Right cardiac atrium (tissue), 5 donors: ENCODE results near the gene PRKCZ. TPM values are rescaled to one million over a fixed set of nuclear protein-coding genes. Genes with fewer than 3 reads are reported as not detected.
"Not testable (repeated sequence)": the region's sequence is repeated elsewhere in the genome, so short reads cannot be mapped to it uniquely, and the experiment has no call there.

Experiments
- ATAC-seq, 2 donors: fragments of 200-7000 bp; cut with Tn5 transposase; one replicate each; pipeline versions ENCODE4 v1.8.0 to v1.9.1; 2020; ENCODE audit warnings: moderate library complexity in 2 of 2, mild to moderate bottlenecking in 1 of 2
- DNase-seq, 3 donors: peaks; one replicate each; pipeline ENCODE4 v3.0.0-alpha.2; 2020
- H3K27ac ChIP-seq: one replicate; pipeline ENCODE4 v1.5.1; 2013; ENCODE audit warnings: mild to moderate bottlenecking, low read length, control low read depth, moderate library complexity
- H3K27me3 ChIP-seq: one replicate; pipeline ENCODE4 v1.6.1; 2013; ENCODE audit not compliant: control insufficient read depth, insufficient read depth
- H3K4me1 ChIP-seq: one replicate; pipeline ENCODE4 v1.6.1; 2013; ENCODE audit warnings: low read length; ENCODE audit not compliant: control insufficient read depth, insufficient read depth
- H3K4me3 ChIP-seq: one replicate; pipeline ENCODE4 v1.5.1; 2013; ENCODE audit warnings: low read length, control low read depth
- H3K9me3 ChIP-seq: one replicate; pipeline ENCODE4 v1.6.1; 2013; ENCODE audit warnings: low read length; ENCODE audit not compliant: control insufficient read depth
- WGBS: extraction: QIAGEN DNeasy Blood & Tissue Kit; methylation state at CpG from one replicate; pipeline ENCODE4 v1.1.7; 2013; 5-methylcytosine and 5-hydroxymethylcytosine counted together
- intact Hi-C, 4 donors: fragments of 100-400 bp; cut with DNase I; formaldehyde crosslinking; loops; one replicate each; pipeline versions ENCODE4 v1.11.0 to v1.14.0; 2022 to 2023
- polyA plus RNA-seq: library from polyadenylated mRNA; stranded (reverse); fragments of 200-250 nt; gene quantifications from one replicate; pipeline ENCODE4 v1.2.3, GENCODE V29; 2013
- total RNA-seq, 4 donors: library from RNA; stranded (reverse); fragmentation: NEBNext Ultra II Directional; extraction: Animal tissue kit (Norgen Biotek cat#: 25700); gene quantifications; one replicate each; pipeline ENCODE4 v1.2.1, GENCODE V29; 2021
- donor health status: healthy with polysubstance abuse.
- donor health status: DM: no; HTN: yes; CAD: no.
- donor health status: DM: no; HTN: no; CAD: no.
- donor health status: DM: no; HTN: yes; CAD: no; lungs with severe emphysema.
- donor health status: DM: yes; HTN: yes; CAD: no.

The PRKCZ gene
- total and polyA plus RNA-seq, 5 donors, result 15.1 to 28.1 (median 21.6) TPM

GRCh38 chr1:2091611-2092604 lies 41.7 kb downstream of the PRKCZ start:
- Histone ChIP-seq H3K4me3 (no peak overlapping the region), H3K4me1 (no peaks in the 10 kb centered on the region), H3K27me3 (no peaks in the 10 kb centered on the region), H3K27ac (no peak overlapping the region), H3K9me3 (no peaks in the 10 kb centered on the region)
- DNase-seq (peak; percentile 33 to 80 (median 75)), ATAC-seq (peak in 1 of 2 donors; percentile 38)
- intact Hi-C loops, result loop anchor here in 1 of 4 donors (5.0 kb wide), 1 partner anchor 80 kb away; no protein-coding TSS in a partner anchor
- WGBS, result 65% methylated on average over 48 of the region's 48 CpGs

- Histone ChIP-seq H3K4me1 (no peaks in the 10 kb centered on the region), H3K27ac (no peak overlapping the region), H3K4me3 (no peak overlapping the region), H3K27me3 (no peaks in the 10 kb centered on the region), H3K9me3 (no peaks in the 10 kb centered on the region)
- WGBS, result 92% methylated on average over 14 of the region's 14 CpGs
- ATAC-seq (peak in 1 of 2 donors; percentile 5), DNase-seq (peak in 1 of 3 donors; percentile 14)
- intact Hi-C loops, result loop anchor here in 1 of 4 donors (5.0 kb wide), 1 partner anchor 79 kb away; no protein-coding TSS in a partner anchor
Measured at GRCh38 chr1:2093055-2093454, 42.8 kb downstream of the PRKCZ start.

GRCh38 chr1:2093636-2094035 lies 43.4 kb downstream of the PRKCZ start:
- no peaks in the 10 kb centered on the region for H3K9me3 ChIP-seq
- intact Hi-C loops, result loop anchor here in 1 of 4 donors (5.0 kb wide), 1 partner anchor 79 kb away; no protein-coding TSS in a partner anchor
- ATAC-seq, result peak in 1 of 2 donors; percentile 5
- H3K27ac ChIP-seq, result no peak overlapping the region
- DNase-seq, result peak in 1 of 3 donors; percentile 40
- H3K4me3 ChIP-seq, result no peak overlapping the region
- no peaks in the 10 kb centered on the region for H3K27me3 ChIP-seq
- 88% methylated on average over 26 of the region's 26 CpGs for WGBS
- H3K4me1 ChIP-seq, result no peaks in the 10 kb centered on the region

- not testable (repeated sequence) for H3K4me3 ChIP-seq, H3K27ac ChIP-seq, H3K4me1 ChIP-seq, H3K27me3 ChIP-seq, H3K9me3 ChIP-seq
- ATAC-seq, result peak; percentile 34 to 47
- peak in 1 of 3 donors; percentile 49 for DNase-seq
- WGBS, result 84% methylated on average over 56 of the region's 60 CpGs
- intact Hi-C loops, result loop anchor here in 1 of 4 donors (5.0 kb wide), 1 partner anchor 78 kb away; no protein-coding TSS in a partner anchor
Measured at GRCh38 chr1:2094269-2095158, 44.3 kb downstream of the PRKCZ start.

GRCh38 chr1:2095394-2095793 lies 45.2 kb downstream of the PRKCZ start:
- intact Hi-C loops, result no loop called here
- 86% methylated on average over 17 of the region's 17 CpGs for WGBS
- no peaks in the 10 kb centered on the region for H3K4me1 ChIP-seq
- no peaks in the 10 kb centered on the region for H3K9me3 ChIP-seq
- no peak for ATAC-seq
- DNase-seq, result no peak
- no peak overlapping the region for H3K27ac ChIP-seq
- H3K4me3 ChIP-seq, result no peak overlapping the region
- no peaks in the 10 kb centered on the region for H3K27me3 ChIP-seq

- intact Hi-C loops, result no loop called here
- Histone ChIP-seq H3K27me3 (no peaks in the 10 kb centered on the region), H3K9me3 (no peaks in the 10 kb centered on the region), H3K27ac (no peak overlapping the region), H3K4me1 (no peaks in the 10 kb centered on the region), H3K4me3 (no peak overlapping the region)
- ATAC-seq (no peak), DNase-seq (peak in 1 of 3 donors; percentile 12)
- 94% methylated on average over 34 of the region's 34 CpGs for WGBS
Measured at GRCh38 chr1:2095981-2096736, 45.9 kb downstream of the PRKCZ start.

- H3K27me3 ChIP-seq, result no peaks in the 10 kb centered on the region
- intact Hi-C loops, result no loop called here
- no peaks in the 10 kb centered on the region for H3K4me1 ChIP-seq
- H3K9me3 ChIP-seq, result no peaks in the 10 kb centered on the region
- ATAC-seq, result no peak
- no peak overlapping the region for H3K27ac ChIP-seq
- WGBS, result 97% methylated on average over 26 of the region's 26 CpGs
- no peak overlapping the region for H3K4me3 ChIP-seq
- peak in 1 of 3 donors; percentile 40 for DNase-seq
Measured at GRCh38 chr1:2097386-2098300, 47.4 kb downstream of the PRKCZ start.

- H3K4me1 ChIP-seq, result no peaks in the 10 kb centered on the region
- intact Hi-C loops, result no loop called here
- H3K9me3 ChIP-seq, result no peaks in the 10 kb centered on the region
- no peak for ATAC-seq
- no peak overlapping the region for H3K27ac ChIP-seq
- 89% methylated on average over 11 of the region's 11 CpGs for WGBS
- no peaks in the 10 kb centered on the region for H3K27me3 ChIP-seq
- H3K4me3 ChIP-seq, result no peak overlapping the region
- peak in 1 of 3 donors; percentile 18 for DNase-seq
Measured at GRCh38 chr1:2098301-2098698, 48.1 kb downstream of the PRKCZ start.

- no peak overlapping the region for H3K27ac ChIP-seq
- peak in 1 of 3 donors; percentile 19 for DNase-seq
- no peaks in the 10 kb centered on the region for H3K9me3 ChIP-seq
- no peak overlapping the region for H3K4me3 ChIP-seq
- H3K4me1 ChIP-seq, result no peaks in the 10 kb centered on the region
- no peaks in the 10 kb centered on the region for H3K27me3 ChIP-seq
- intact Hi-C loops, result no loop called here
- WGBS, result 83% methylated on average over 35 of the region's 35 CpGs
- no peak for ATAC-seq
Measured at GRCh38 chr1:2098839-2099785, 48.9 kb downstream of the PRKCZ start.
